AG08396 (cell line): ENCODE measurements around the gene CRHR1.
"Not testable (repeated sequence)": the region's sequence is repeated elsewhere in the genome, so short reads cannot be mapped to it uniquely, and the experiment has no call there.

Source experiments
- DNase-seq: peaks from one replicate; pipeline ENCODE4 v3.0.0; 2012; ENCODE audit warnings: low spot score, mixed read lengths

The CRHR1 gene

DNA sequence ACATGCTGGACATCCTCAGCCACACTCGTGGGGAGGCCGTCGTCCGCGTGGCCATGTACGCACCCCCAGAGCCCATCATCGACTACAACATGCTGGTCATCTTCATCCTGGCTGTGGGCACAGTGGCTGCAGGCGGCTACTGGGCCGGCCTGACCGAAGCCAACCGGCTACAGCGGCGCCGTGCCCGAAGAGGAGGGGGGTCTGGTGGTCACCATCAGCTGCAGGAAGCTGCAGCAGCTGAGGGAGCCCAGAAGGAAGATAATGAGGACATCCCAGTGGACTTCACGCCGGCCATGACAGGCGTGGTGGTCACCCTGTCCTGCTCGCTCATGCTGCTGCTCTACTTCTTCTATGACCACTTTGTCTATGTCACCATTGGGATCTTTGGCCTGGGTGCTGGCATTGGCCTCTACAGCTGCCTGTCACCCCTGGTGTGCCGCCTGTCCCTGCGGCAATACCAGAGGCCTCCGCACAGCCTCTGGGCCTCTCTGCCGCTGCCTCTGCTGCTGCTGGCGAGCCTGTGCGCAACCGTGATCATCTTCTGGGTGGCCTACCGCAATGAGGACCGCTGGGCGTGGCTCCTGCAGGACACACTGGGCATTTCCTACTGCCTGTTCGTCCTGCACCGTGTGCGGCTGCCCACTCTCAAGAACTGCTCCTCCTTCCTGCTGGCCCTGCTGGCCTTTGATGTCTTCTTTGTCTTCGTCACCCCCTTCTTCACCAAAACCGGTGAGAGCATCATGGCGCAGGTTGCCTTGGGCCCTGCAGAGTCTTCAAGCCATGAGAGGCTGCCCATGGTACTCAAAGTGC is 61.5 kb downstream of the CRHR1 start:
- DNase-seq, result no peak

DNA sequence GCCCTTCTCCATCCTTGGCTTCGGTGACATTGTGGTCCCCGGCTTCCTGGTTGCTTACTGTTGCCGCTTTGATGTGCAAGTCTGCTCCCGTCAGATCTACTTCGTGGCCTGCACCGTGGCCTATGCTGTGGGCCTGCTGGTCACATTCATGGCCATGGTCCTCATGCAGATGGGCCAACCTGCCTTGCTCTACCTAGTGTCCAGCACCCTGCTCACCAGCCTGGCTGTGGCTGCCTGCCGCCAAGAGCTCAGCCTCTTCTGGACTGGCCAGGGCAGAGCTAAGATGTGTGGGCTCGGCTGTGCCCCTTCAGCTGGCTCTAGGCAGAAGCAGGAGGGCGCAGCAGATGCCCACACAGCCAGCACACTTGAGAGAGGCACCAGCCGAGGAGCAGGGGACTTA is 62.1 kb downstream of the CRHR1 start:
- no peak for DNase-seq

DNA sequence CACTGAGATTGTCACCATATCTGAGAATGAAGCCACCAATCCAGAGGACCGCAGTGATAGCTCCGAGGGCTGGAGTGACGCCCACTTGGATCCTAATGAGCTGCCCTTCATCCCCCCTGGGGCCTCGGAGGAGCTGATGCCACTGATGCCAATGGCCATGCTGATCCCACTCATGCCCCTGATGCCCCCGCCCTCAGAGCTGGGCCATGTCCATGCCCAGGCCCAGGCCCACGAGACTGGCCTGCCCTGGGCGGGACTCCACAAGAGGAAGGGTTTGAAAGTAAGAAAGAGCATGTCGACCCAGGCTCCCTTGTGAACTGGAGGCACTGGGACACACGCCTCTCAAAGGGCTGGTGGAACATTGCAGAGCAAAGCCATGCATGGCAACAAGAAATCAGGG is 62.5 kb downstream of the CRHR1 start:
- DNase-seq, result no peak

DNA sequence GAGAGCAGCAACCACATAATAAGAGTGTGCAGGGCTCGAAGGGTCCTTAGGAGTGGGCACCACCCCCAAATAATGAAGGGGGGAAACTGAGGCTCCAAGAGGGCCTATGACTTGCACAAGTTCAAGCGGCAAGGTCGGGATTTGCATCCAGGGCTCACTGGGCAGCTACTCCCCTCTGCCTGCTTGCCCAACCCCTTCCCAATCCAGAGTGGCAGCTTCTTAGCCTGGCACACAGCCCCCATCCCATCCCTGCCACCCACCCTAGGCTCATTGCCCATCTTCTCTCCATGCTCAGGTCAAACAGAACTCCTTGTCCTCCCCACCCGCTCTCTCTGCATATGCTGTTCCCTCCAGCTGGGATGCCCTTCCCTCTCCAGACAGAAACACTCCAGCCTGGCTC is 63.0 kb downstream of the CRHR1 start:
- no peak for DNase-seq

DNA sequence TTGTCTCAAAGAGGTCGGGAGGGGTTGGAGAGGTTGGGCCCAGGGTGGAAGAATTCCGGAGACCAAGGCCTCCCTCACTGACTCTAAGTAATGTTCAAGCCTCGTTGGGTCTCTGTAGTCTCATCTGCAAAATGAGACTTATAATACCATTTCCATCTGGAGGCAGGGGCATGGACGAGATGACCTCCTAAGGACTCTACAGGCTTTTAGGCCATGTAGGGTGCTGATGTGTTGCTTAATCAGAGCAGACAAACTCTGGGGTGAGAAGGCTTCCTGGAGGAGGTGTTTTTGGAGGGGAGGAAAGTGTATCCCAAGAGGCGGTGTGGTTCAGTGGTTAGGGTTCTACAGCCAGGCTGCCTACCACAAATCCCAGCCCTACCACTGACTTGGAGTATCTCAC is 63.6 kb downstream of the CRHR1 start:
- no peak for DNase-seq

DNA sequence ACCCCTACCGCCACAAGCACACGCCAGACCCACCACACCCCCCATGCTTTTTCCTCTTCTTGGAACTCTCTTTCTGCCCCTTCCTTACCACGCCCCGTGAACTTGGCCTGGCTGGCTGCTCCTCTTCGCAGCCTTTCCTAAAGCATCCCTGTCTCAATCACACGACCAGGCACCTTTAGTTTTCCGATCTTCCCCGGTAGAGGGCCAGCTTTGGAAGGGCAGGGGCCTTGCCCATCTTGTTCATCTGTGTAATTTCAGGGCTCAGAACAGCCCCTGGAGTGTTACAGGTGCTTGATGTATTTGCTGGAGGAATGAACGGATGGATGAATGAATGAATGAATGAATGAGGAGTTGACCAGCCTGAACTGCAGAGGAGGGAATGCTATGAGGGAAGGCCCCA is 64.3 kb downstream of the CRHR1 start:
- no peak for DNase-seq

DNA sequence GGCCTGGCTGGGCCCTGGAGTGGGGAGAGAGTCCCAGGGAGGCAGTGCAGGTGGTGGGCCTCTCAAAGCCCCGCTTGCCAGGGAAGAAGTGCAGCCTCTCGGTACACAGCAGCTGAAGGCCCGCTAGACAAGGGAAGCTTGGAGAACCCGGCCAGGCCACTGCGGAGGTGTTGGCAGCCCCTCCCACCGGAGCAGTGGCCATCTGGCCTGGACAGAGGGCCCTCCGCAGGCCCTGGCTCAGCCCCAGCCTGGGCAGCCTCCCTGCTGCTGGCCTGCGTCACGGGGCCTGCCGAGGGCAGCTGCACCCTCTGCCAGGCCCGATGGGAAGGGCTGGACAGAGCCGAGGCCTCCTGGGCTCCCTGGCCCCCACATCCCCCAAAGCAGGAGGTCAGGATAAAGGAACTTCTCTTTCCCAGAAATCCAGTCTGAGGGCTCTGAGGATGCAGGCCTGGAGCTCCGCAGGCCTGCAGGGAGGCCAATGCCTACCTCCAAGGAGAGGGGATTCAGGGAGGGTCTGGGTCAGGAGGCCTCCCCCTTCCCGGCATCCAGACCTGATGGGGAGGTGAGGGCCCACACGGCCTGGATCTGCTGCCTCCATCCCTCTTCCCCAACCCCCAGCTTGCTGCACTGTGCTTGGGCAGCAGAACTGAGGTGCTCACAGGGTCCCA is 64.9 kb downstream of the CRHR1 start:
- DNase-seq, result no peak

DNA sequence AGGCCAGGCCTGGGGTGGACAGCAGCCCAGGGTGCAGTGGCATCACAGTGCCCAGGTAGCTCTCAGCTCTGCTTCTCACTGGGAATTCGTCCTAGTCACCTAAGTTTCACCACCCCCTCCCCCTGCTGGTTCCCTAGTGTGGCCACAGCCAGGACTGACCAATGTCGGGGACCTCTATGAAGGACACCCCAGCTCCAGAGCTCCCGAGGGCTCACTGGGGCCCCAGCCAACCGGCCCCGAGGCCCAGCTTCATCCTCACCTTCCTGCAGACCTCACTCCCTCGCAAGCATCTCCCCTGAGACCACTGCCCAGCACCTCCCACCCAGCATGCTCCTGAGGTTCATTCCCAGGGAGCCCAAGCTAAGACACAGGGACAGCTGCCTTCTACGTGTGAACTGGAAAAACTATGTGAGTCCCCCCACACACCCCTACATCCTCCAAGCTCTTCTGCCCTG is 65.4 kb downstream of the CRHR1 start:
- no peak for DNase-seq

DNA sequence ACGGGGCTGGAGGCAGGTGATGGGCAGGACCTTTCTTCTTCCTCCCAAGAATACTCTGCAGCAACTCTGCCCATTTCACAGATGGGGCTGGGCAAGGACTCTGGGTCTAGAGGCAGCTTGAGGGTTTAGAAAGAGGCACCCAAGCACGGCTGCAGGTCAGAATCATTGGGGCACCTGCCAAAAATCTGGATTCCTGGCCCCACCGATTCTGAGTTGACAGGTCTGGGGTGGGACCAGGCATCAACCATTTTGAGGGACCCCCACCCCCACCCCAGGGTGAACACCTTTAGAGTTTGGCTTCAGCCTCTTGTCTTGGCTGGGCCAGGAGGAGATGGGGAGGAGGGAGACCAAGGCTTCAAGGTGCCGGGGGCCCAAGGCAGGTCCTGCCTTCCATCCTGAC is 65.9 kb downstream of the CRHR1 start:
- DNase-seq, result no peak

DNA sequence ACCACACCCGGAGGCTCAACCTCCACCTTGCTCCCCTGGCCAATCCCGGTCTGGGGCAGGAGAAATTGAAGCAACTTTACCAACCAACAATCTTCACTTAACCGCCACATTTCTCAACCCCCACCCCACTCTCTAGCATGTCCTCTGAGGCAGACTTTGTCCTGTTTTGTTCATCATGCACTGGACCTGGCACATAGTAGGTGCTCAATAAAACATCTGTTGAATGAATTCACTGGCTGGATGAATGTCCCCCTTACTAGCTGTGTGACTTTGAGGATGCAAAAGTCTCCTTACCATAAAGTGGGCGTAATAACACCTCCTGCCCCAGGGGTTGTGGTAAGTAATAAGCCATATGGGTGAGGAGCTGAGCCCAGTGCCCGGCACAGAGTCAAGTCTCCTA is 66.3 kb downstream of the CRHR1 start:
- no peak for DNase-seq

DNA sequence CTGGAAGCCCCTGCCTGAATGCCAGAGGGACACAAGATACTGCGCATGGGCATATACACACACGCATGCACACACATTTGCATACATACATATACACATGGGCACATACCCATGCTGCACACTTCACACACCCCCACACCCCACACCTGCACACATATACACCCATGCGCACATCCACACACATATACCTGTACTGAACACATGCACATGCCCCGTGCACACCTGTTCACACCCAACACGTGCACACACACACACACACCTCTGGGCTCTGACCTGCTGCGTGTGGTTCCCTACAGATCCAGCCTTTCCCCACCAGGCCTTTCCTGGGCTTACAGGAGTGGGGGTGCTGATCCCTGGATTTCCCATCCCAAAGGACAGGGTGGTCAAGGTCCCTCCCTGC is 66.9 kb downstream of the CRHR1 start:
- no peak for DNase-seq

DNA sequence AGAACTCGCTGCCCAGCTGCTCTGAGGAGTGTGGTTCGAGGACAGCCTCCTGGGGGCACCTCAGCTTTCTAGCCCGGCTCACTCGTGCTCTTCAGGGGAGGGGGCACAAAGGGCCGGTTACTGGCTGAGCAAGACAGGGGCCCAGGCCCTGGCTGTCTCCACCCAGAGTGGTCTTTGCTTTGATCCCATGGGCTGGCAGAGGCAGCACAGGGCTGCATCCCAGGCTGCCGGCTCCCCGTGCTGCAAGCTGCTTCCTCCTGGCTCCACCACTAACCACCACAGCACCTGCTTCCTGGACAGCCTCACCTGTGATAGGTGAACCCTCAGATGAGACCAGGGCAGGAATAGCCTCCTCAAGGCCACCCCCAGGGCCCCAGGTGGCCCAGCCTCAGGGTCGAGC is 67.3 kb downstream of the CRHR1 start:
- no peak for DNase-seq

DNA sequence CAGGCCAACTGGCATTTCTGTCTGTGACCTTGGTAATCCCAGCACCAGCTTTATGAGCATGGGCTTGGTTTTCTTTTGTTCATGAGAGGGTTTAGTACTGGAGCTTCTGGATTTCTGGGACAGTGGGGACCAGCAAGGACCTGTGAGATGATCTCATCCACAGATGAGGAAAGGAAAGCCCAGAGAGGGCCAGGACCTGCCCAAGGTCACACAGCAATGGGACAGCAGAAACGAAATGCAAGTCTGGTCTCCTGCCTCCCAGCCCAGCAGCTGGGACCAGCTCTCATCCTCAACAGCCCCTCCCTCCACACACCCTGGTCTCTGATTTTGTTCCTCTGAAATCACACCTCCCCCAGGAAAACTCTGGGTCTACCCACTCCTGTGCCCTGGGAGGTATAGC is 67.8 kb downstream of the CRHR1 start:
- DNase-seq, result no peak

DNA sequence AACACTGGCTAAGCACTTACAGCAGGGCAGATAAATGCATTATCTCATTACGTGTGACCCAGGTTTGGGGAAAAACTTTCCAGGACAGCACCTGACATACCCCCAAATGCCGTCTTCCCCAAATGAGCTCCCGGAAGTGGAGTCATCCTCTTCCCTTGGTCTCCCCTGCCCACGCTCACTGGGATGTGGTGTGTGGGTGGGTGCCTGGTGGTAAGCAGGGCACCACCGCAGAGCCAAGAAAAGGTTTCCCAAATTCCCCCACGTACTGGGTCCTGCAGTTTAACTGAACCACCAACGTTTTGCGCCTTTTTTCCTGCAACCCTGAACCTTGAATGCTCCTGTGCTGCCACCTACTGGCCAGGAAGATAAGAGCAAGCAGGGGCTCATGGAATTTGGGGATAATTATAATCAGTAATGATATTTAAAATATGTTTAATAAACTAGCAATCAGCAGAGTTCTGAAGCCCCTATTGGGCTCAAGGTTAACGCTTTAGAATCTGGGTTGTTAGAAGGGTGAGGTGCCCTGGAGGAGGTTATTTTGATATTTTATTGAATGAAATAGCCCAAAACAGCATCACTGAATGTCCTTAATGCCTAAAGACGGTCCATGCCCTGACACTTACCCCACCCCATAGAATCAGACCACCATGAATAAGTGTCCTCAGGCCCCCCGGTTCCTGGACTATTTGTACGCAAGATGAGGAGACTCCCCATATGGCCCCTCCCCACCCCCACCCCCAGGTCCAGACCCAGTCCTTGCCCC is 68.6 kb downstream of the CRHR1 start:
- peak; percentile 74 for DNase-seq

DNA sequence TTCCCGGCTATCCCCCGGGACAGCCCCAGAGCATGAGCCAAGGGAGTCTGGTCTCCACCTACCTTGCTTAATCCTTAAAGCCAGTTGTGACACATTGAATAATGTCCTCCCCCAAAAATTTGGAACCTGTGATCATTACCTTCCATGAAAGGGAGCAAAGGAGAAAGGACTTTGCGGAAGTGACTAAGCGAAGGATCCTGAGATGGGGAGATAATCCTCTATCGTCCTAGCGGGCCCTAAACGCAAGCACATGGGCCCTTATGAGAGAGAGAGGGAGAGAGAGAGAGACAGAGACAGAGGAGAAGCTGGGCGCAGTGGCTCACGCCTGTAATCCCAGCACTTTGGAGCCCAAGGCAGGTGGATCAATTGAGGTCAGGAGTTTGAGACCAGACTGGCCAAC is 70.1 kb downstream of the CRHR1 start:
- no peak for DNase-seq

DNA sequence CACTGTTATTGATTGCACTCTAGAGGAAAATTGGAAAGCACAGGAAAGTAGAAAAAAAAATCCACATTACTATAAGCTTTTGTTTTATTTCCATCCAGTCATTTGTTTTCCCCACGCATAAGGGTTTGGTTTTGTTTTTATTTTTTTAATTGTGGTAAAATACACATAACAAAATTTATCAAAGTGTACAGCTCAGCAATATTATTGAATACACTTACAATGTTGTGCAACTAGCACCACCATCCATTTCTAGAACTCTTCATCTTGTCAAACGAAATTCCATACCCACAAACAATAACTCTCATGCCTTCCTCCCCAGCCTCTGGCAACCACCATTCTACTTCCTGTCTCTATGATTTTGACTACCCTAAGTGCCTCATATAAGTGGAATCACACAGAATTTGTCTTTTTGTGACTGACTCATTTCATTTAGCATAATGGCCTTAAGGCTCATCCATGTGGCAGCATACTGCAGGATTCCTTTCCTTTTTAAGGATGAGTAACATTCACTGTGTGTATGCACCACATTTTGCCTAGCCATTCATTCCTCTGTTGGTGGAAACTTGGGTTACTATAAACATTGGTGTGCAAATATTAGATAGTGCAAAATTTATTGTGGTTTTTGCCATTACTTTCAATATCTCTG is 71.7 kb downstream of the CRHR1 start:
- no peak for DNase-seq

DNA sequence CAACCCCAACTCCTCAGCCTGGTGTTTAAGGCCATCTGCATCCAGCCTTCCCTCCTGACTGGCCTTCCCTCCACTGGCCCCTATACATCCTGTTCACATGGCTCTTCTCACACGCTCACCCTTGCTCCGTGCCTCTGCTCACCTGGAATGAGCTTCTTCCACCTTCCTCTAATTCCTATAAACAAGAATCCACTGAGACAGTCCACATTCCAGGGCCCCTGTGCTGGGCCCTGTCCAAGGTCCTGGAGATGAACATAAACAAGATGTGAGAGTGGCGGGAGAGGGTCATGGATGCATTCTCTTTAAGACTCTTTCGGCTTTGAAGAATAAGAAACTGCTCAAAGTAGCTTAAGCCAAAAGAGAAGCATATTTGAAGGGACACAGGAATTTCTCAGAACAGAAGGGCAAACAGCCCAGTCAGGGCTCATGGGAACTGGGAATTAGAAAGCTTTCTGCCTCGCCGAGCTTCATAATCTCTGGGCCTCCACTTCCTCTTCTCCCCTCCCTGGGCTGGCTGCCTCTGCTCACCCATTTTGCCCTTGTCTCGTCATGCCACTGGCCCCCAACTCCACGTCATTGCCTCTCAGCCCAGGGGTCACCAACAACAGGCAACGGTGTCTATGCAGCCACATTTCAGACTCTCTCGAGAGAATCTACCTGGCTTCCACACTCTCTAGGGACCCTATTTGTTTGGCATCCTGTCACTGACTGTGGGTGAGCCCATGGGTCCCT is 74.0 kb downstream of the CRHR1 start:
- DNase-seq, result no peak

DNA sequence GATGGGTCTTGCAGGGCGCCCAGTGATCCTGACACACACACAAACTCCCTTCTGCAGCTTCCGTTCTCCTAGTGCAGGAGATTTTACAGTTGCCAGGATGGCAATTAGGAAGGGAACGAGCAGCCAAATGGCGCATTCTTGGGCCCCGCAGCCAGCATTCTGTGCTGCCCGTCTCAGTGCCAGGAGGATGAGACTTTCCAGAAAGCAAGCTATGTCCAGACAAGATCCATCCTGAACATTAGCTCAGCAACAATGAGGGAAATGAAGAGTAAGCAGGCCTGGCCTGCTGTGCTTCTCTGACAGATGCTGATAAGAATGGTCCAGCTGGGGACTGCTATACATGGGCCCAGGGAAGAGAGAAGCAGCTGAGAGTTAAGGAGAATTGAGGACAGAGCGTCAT is 77.0 kb downstream of the CRHR1 start:
- DNase-seq, result no peak

DNA sequence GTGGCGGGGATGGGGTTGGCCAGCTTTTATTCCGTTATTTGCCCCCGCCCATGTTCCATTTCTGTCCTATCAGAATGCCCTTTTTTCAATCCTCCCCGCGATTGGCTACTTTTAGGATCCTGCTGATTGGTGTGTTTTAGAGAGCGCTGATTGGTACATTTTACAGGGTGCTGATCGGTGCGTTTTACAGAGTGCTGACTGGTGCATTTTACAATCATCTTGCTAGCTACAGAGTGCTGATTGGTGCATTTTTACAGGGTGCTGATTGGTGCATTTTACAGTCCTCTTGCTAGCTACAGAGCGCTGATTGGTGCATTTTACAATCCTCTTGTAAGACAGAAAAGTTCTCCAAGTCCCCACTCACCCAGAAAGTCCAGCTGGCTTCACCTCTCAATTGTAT is 78.0 kb downstream of the CRHR1 start:
- not testable (repeated sequence) for DNase-seq

DNA sequence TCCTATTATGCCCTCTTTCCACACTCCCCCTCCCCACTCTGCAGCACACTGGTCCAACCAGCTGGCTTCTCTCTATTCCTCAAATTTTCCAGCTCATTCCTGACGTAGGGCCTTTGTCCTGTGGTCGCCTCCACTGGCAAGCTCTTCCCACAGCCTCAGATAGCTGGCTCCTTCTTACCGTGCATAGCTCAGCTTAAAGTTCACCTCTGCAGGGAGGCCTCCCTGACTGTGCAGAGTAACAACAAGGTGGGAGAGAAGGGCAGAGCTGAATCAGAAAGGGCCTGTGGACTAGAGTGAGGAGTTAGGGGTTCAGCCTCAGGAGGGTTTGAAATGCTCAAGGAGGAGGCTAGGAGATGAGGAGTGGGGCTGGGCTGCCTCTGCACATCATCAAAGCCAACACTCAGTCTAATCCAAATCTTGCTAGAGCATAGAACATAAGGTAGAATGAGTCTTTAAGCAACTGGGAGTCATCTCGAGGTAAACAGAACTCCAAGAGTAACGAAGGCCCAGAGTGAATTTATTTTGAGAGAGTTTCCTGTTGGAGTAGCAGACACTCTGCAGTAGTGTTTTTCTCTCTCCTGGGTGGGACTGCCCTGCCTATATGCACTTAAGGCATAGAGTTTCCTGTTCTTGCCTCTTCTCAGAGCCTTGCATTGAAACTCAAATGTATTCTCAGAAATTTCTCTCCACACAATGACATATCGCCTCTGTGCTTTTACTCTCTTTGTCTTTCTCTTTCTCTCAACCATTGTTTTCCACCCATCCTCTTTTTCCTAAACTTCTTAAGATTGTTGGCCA is 79.9 kb downstream of the CRHR1 start:
- DNase-seq, result no peak

DNA sequence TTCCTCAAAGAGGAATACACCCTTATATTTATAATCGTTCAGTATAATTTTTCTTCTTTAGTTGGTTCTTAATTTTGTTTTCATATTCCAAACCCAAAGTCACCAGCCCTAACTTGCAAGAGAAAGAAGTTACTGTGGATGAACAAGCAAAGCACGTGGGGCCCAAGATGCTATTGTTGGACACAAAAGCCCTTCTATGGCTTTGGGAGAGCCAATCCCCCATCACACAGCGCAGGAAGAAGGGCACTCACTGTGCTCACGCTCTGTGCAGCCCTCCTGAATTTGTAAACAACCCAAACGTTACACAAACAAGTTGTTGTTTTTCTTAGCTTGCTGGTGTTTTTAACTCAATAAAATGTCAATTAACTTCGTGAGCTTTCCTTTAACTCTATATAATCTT is 83.1 kb downstream of the CRHR1 start:
- DNase-seq, result no peak
